Fibroblast of lung (primary cell): ENCODE data around the gene ACYP2.

Experiments used
- EZH2 ChIP-seq: IDR thresholded peaks from 2 replicates; pipeline ENCODE4 v1.5.1; 2012; ENCODE audit warnings: low read length, control low read depth, mild to moderate bottlenecking; ENCODE audit errors: missing control alignments
- TF ChIP-seq, protein P1 (sequence below), 2 donors: IDR thresholded peaks in 1 of 2; conservative IDR thresholded peaks in 1 of 2; 1 replicate in 1 of 2; 2 replicates in 1 of 2; pipeline ENCODE4 v1.5.1; 2011 to 2012; ENCODE audit warnings: low read length in 2 of 2, control low read depth in 1 of 2, inconsistent platforms in 1 of 2, low read depth in 1 of 2, mild to moderate bottlenecking in 1 of 2

DNA sequence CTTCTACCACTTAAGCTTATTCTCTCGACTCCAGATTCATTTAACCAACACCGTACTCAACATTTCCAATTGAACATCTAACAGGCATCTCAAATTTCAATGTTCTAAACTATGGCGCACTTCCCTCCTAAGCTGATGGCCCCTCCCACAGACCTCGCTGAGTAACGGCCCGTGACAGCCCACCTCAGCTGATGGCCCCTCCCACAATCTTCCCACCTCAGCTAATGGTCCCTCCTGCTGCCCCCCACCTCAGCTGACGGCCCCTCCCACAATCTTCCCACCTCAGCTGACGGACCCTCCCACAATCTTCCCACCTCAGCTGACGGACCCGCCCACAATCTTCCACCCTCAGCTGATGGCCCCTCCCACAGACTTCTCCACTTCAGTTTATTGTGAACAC, 197.7 kb downstream of the ACYP2 start:
- TF ChIP-seq, protein P1, sequence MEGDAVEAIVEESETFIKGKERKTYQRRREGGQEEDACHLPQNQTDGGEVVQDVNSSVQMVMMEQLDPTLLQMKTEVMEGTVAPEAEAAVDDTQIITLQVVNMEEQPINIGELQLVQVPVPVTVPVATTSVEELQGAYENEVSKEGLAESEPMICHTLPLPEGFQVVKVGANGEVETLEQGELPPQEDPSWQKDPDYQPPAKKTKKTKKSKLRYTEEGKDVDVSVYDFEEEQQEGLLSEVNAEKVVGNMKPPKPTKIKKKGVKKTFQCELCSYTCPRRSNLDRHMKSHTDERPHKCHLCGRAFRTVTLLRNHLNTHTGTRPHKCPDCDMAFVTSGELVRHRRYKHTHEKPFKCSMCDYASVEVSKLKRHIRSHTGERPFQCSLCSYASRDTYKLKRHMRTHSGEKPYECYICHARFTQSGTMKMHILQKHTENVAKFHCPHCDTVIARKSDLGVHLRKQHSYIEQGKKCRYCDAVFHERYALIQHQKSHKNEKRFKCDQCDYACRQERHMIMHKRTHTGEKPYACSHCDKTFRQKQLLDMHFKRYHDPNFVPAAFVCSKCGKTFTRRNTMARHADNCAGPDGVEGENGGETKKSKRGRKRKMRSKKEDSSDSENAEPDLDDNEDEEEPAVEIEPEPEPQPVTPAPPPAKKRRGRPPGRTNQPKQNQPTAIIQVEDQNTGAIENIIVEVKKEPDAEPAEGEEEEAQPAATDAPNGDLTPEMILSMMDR (conservative IDR thresholded peaks at IDR 0.05 in 1 of 2, IDR thresholded peaks at IDR 0.05 in 1 of 2; ENCODE audit: low read depth in 1 of 2, low read length in 2 of 2): no peak
- TF ChIP-seq EZH2: no peak
